Esophagus muscularis mucosa (tissue), 4 donors: ENCODE data around the gene HMGN4. TPM values are rescaled to one million over a fixed set of nuclear protein-coding genes. Genes with fewer than 3 reads are reported as not detected.
"Not testable (repeated sequence)": the region's sequence is repeated elsewhere in the genome, so short reads cannot be mapped to it uniquely, and the experiment has no call there.

Experiments
- DNase-seq: peaks from one replicate; pipeline ENCODE4 v3.0.0-alpha.2; 2017; ENCODE audit errors: extremely low spot score
- H3K27ac ChIP-seq, 4 donors: fragments of 200-600 bp; sonication (generic); replicated peaks in 1 of 4; 1 replicate in 3 of 4; 2 replicates in 1 of 4; pipeline ENCODE4 v1.5.1; 2016 to 2019; ENCODE audit warnings: mild to moderate bottlenecking in 1 of 4
- H3K27me3 ChIP-seq, 4 donors: fragments of 200-600 bp; sonication (generic); one replicate each; pipeline versions ENCODE4 v1.5.1 to v1.6.0; 2016 to 2019
- H3K36me3 ChIP-seq, 4 donors: fragments of 200-600 bp; sonication (generic); one replicate each; pipeline ENCODE4 v1.5.1; 2016 to 2019
- H3K4me1 ChIP-seq, 4 donors: fragments of 200-600 bp; sonication (generic); one replicate each; pipeline ENCODE4 v1.5.1; 2016 to 2019
- H3K4me3 ChIP-seq, 4 donors: fragments of 200-600 bp; sonication (generic); 1 replicate in 2 of 4; 2 replicates in 2 of 4; pipeline ENCODE4 v1.5.1; 2016 to 2019; ENCODE audit warnings: mild to moderate bottlenecking in 4 of 4, moderate library complexity in 1 of 4
- H3K9me3 ChIP-seq, 4 donors: fragments of 200-600 bp; sonication (generic); 1 replicate in 3 of 4; 2 replicates in 1 of 4; pipeline ENCODE4 v1.5.1; 2016 to 2019
- EP300 ChIP-seq: sonication (generic); formaldehyde crosslinking; IDR thresholded peaks from one replicate; pipeline ENCODE4 v1.6.1; 2017; ENCODE audit warnings: antibody characterized with exemption
- POLR2A ChIP-seq: fragments of 450-650 bp; IDR thresholded peaks from one replicate; pipeline ENCODE4 v1.6.1; 2017; ENCODE audit warnings: antibody characterized with exemption, moderate library complexity, mild to moderate bottlenecking, low read depth
- POLR2AphosphoS5 ChIP-seq, 2 donors: sonication (generic); formaldehyde crosslinking; IDR thresholded peaks; one replicate each; pipeline ENCODE4 v1.6.1; 2017; ENCODE audit warnings: antibody characterized with exemption in 2 of 2
- WGBS: methylation state at CpG from one replicate; pipeline ENCODE4 v1.1.5; 2018; 5-methylcytosine and 5-hydroxymethylcytosine counted together
- intact Hi-C: fragments of 100-400 bp; cut with DNase I; formaldehyde crosslinking; loops from one replicate; pipeline ENCODE4 v1.15.1; 2023
- total RNA-seq, 4 donors: library from RNA; depleted of rRNA; stranded (reverse); fragments of >200 nt; gene quantifications; one replicate each; pipeline versions ENCODE4 v1.1.0 to v1.2.1, GENCODE V29; 2016
- TF ChIP-seq, protein P1 (sequence below), 3 experiments: fragments of 200-600 bp in 2 of 3; fragments of 450-650 bp in 1 of 3; sonication (generic) in 2 of 3; IDR thresholded peaks; one replicate each; pipeline ENCODE4 v1.5.1; 2017 to 2019; ENCODE audit warnings: antibody characterized with exemption in 3 of 3, mild to moderate bottlenecking in 2 of 3, moderate library complexity in 1 of 3

Gene HMGN4
- total RNA-seq, 4 donors from 2014 or later, result 80.2 to 117 (median 86.5) TPM

DNA sequence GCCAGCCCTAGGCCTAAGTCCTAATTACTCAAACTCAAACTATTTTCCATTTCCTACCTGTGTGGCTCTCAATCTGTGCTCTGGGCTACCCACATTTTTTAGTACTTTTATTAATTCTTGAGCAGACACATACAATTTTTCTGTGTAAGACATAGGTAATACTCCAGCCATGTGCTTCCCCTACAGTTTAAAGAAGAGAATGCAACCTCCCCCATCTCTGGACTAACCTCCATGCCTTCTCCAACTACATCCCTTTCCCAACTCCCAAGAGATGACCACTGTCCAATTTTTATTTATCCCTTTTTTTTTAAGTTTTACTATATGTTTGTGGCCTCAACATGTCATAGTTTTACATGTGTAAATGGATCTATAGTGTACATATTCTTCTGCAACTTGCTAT lies 5.8 kb downstream of the HMGN4 start:
- Histone ChIP-seq H3K4me3 (no peak overlapping the region), H3K9me3 (no peaks in the 10 kb centered on the region), H3K36me3 (peaks cover 12 to 51% (median 30%) of the 10 kb centered on the region in 4 donors), H3K27me3 (no peaks in the 10 kb centered on the region), H3K4me1 (peaks cover 8 to 29% (median 24%) of the 10 kb centered on the region in 4 donors), H3K27ac (no peak overlapping the region)
- TF ChIP-seq POLR2AphosphoS5 (IDR thresholded peaks at IDR 0.05) (no peak), POLR2A (no peak), EP300 (no peak)
- TF ChIP-seq, protein P1, sequence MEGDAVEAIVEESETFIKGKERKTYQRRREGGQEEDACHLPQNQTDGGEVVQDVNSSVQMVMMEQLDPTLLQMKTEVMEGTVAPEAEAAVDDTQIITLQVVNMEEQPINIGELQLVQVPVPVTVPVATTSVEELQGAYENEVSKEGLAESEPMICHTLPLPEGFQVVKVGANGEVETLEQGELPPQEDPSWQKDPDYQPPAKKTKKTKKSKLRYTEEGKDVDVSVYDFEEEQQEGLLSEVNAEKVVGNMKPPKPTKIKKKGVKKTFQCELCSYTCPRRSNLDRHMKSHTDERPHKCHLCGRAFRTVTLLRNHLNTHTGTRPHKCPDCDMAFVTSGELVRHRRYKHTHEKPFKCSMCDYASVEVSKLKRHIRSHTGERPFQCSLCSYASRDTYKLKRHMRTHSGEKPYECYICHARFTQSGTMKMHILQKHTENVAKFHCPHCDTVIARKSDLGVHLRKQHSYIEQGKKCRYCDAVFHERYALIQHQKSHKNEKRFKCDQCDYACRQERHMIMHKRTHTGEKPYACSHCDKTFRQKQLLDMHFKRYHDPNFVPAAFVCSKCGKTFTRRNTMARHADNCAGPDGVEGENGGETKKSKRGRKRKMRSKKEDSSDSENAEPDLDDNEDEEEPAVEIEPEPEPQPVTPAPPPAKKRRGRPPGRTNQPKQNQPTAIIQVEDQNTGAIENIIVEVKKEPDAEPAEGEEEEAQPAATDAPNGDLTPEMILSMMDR (IDR thresholded peaks at IDR 0.05), result peak in 1 of 3 experiments; percentile 35
- intact Hi-C loops, result no loop called here
- no peak for DNase-seq

GRCh38 chr6:26544473-26544872 lies 6.3 kb downstream of the HMGN4 start:
- TF ChIP-seq, protein P1 (IDR thresholded peaks at IDR 0.05), result no peak
- TF ChIP-seq EP300 (no peak), POLR2A (no peak), POLR2AphosphoS5 (IDR thresholded peaks at IDR 0.05) (no peak)
- DNase-seq, result no peak
- H3K27me3 ChIP-seq, result no peaks in the 10 kb centered on the region
- intact Hi-C loops, result no loop called here
- peaks cover 12 to 51% (median 30%) of the 10 kb centered on the region in 4 donors for H3K36me3 ChIP-seq
- H3K4me1 ChIP-seq, result peaks cover 3 to 23% (median 19%) of the 10 kb centered on the region in 4 donors
- no peak overlapping the region for H3K27ac ChIP-seq
- no peaks in the 10 kb centered on the region for H3K9me3 ChIP-seq
- H3K4me3 ChIP-seq, result no peak overlapping the region

DNA sequence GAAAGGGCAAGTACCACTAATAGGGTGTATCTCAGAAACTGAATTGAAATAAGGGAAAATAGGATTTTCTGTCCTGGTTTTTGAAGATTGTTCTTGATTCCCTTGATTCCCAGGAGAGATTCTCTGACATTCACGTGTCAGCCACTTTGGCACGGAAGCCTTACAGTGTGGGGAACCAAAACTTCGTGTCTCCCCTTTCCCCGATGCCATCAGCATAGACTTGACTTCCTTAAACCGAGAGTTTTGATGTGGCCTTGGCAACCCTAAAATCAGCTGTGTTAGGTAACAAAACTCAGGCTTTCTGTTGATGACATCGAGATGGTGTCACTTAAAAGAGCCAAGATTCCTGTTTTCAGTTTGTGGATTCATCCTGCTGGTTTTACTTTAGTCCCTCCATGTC lies 7.5 kb downstream of the HMGN4 start:
- intact Hi-C loops, result no loop called here
- H3K27me3 ChIP-seq, result no peaks in the 10 kb centered on the region
- DNase-seq, result no peak
- peaks cover 12 to 51% (median 27%) of the 10 kb centered on the region in 4 donors for H3K36me3 ChIP-seq
- H3K27ac ChIP-seq, result no peak overlapping the region
- TF ChIP-seq, protein P1 (IDR thresholded peaks at IDR 0.05), result no peak
- no peak for TF ChIP-seq POLR2AphosphoS5 (IDR thresholded peaks at IDR 0.05)
- TF ChIP-seq POLR2A, result no peak
- no peak for TF ChIP-seq EP300
- H3K9me3 ChIP-seq, result no peaks in the 10 kb centered on the region
- H3K4me3 ChIP-seq, result no peak overlapping the region
- 76% methylated on average over 6 of the region's 6 CpGs for WGBS
- peaks cover 6 to 19% (median 16%) of the 10 kb centered on the region in 4 donors for H3K4me1 ChIP-seq

- peaks cover 6 to 11% (median 10%) of the 10 kb centered on the region in 4 donors for H3K4me1 ChIP-seq
- 93% methylated on average over 18 of the region's 18 CpGs for WGBS
- peaks cover 12 to 38% (median 24%) of the 10 kb centered on the region in 4 donors for H3K36me3 ChIP-seq
- intact Hi-C loops, H3K9me3 ChIP-seq, H3K27me3 ChIP-seq, DNase-seq, H3K27ac ChIP-seq, H3K4me3 ChIP-seq: not testable (repeated sequence)
These were observed 9.2 kb downstream of the HMGN4 start for GRCh38 chr6:26547363-26547762.

- 2% methylated on average over 30 of the region's 42 CpGs for WGBS
- no peaks in the 10 kb centered on the region for H3K9me3 ChIP-seq
- H3K4me3 ChIP-seq, result peak overlapping the region; percentile 48 to 66 (median 58)
- intact Hi-C loops, result no loop called here
- H3K27me3 ChIP-seq, result no peaks in the 10 kb centered on the region
- H3K4me1 ChIP-seq, result peaks cover 6 to 27% (median 21%) of the 10 kb centered on the region in 4 donors
- TF ChIP-seq EP300, result no peak
- TF ChIP-seq, protein P1 (IDR thresholded peaks at IDR 0.05), result no peak
- TF ChIP-seq POLR2AphosphoS5 (IDR thresholded peaks at IDR 0.05), result peak in 1 of 2 donors; percentile 37
- DNase-seq, result no peak
- peak overlapping the region in 3 of 4 donors; percentile 38 to 59 (median 52) for H3K27ac ChIP-seq
- peaks cover 5 to 14% (median 11%) of the 10 kb centered on the region in 4 donors for H3K36me3 ChIP-seq
These were observed 12.3 kb downstream of the HMGN4 start for GRCh38 chr6:26550250-26550993.
